HL-60/S4 treated with phorbol 12-myristate 13-acetate at 8.2 ng/mL for 4 days and 3 days (cell line): ENCODE measurements around the gene SLC26A4.

Experiments used
- in situ Hi-C: fragments of 300-500 bp; cut with MboI; formaldehyde crosslinking; loops from 2 replicates; pipeline ENCODE4 v1.15.0; 2022; ENCODE audit warnings: low sequenced_read_pairs

Gene SLC26A4

DNA sequence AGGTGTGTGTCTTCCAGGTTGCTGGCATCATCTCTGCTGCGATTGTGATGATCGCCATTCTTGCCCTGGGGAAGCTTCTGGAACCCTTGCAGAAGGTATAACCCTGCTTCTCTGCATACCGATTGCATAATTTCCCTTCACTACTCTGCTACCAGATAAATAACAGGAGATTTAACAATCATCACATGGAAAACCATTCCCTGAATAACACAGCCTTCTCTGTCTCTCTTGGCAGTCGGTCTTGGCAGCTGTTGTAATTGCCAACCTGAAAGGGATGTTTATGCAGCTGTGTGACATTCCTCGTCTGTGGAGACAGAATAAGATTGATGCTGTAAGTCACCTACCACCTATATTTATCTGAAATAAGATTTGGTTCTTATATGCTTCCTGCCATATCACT is 33.8 kb downstream of the SLC26A4 start:
- in situ Hi-C loops = no loop called here

DNA sequence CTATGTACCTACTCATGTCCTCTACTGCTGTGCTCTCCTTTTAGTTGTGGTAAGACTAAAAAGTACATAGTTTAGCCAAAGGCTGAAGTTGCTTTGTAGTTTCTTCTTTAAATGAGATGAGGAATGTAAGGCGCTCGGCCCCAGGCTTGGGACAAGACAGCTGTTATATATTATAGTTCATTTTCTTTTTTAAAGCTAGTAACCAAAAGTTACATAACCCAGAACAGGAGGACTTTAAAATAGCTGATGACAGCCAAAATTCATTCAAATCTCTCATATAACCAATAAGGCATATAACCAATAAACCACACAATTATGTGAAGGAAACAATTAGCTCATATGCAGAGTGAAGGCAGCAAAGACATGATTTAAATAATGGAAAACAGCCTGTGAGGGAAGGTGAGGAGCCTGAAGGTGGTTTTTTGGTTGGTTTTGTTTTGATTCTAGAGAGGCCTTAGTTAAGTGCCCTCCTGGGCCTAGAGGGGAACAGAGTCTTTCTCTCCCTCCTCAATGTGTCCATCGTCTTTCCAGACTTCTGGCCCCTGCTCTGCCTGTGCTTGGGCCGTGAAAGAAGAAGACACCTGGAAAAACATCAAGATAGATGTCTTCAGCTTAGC is 35.8 kb downstream of the SLC26A4 start:
- in situ Hi-C loops = no loop called here

DNA sequence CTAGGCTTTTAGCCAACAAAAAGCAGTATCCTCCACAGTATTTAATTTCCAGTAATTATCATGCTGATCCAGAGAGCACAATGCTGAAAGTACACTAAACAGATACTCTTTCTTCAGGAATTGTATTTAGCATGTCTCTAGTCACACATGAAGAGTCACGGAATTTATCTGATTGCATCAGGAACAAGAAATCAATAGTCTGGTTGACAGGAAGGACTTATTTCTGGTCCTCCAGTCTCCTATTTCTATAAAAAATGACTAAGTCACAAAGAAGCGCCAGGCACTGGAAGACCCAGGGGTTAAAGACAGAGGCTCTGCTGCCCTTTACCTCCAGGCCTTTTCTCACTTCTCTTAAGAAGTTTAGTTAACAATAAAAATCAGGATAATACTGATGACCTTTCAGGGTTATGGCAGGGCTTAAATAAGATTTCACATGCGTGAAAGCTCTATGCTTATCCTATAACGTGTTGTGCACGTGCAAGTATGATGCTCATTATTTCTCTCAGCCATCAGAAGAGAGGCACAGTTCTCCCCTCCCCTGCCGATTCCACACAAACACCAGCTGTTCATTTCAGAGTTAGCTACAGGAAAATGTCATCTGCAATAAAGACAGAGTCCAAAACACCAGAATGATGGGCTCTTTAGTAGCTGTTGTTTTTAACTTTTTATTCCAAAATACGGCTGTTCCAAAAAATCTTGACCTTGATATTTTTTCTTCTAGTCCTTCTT is 36.9 kb downstream of the SLC26A4 start:
- in situ Hi-C loops = no loop called here

DNA sequence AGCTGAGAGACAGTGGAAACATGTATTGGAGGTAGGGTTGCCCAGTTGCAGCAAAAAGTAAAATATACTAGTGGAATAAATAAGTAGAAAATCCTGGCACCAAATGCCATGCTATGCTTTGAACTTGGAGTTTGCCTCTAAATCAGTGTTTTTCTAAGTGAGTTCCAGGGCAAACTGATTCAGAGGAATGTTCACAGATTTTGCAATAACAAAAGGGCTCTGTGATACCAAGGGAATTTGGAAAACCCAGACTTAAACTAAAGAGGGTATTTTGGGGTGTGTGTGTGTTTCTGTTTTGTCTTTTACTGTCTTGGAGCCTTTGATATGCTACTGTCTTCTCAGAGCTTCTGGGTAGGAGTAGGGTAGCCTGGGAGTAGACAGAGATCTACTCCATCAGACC is 39.9 kb downstream of the SLC26A4 start:
- in situ Hi-C loops = no loop called here

DNA sequence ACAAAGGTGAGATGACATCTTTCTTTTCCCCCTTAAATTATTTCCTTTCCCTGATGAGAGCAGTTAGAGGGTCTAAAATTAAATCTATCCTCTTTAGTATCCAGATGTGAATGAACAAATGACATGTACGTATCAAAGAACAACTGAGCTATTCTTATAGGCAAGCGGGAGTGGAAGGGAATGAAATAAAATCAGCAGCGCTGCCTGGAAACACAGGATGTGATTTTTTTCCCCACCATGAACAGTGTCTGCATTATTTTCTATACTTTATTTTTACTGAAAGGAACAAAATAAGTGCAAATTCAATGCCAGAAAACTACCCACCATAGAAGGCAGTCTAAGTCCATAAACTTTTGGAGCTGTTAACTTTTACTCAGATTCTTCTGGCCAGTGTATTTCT is 40.6 kb downstream of the SLC26A4 start:
- in situ Hi-C loops = no loop called here

DNA sequence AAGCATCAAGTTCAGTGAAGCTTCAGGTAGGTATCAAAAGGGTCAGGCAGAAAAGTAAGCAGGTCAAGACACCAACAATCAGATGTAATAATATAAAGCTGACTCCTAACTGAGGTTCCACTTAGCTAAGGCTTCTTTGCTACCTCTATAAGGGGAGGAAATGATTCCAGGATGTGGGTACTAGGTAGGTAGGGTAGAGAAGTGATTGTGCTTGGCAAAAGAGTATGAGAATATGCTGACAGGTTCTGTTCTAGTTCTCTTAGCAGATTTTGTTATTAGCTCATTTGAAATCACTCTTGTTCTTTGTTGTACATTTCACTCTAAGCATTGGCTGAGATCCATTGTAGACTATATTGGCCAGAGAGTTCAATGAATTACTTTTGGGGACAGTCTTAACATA is 42.6 kb downstream of the SLC26A4 start:
- in situ Hi-C loops = no loop called here

DNA sequence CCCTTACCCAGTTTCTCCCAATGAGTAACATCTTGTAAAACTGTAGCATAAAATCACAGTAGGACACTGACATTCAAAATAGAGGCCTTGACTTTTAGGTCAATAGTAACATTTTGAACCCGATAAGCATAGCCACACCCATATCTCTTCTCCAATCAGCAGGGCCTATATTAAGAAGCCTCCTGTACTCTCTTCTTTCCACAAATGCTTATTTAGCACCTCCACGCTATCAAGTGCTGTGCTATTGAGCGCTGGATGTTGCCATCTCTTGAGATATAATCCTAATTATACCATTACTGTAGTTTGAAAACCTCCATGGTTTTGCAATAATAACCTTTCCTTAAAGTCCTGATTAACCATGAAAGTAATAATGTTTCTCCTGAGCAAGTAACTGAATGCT is 43.2 kb downstream of the SLC26A4 start:
- in situ Hi-C loops = no loop called here

DNA sequence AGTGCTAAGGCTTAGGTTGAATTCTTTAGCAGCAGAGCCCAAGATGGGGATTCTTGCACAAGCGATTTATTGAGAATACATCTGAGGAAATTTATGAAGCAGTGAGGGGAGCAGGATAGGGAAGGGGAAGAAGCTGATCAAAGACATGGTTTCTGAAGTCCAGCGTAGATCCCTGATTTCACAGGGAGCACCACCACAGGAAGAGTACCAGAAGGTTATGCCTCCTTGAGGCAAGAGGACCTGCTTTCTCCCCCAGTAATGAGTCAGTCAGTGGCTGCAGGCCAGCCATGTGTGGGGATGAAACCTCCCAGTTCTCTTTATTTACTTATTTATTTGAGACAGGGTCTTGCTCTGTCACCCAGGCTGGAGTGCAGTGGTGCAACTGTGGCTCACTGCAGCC is 48.3 kb downstream of the SLC26A4 start:
- in situ Hi-C loops = no loop called here

DNA sequence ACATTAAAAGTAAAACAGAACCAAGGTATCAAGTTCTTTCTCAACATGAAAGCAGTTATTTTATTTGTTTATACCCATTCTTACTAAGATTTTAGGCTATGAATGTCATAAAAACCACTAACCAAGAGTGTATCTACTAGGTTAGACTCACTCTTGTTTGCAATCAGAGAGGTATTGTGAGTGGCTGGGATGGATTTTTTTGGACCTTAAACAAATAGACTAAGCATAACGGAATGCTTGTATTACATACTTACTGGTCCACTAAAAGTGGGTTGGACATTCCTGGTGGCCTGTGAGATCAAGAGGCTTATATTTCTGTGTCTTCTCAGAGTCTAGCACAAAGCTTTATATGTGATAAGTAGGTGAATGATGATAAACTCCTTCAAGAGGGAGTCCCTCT is 50.7 kb downstream of the SLC26A4 start:
- in situ Hi-C loops = no loop called here

DNA sequence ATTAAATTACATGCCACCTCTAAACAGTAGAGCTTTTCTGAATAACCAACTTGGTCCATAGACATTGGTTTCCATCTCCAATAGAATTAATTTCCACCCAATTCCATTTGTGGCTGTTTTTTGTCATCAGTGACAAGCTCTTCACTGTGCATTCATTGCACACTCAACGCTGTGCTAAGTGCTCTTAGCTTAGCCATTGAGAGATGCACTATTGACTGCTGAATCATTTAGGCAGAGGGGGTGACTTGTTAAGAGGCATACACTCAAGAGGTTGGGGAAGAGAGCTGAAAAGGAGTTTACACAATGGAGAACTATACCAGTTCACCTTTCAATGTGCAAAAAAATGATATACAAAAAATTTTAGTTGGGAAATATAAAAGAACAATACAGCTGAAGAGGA is 51.4 kb downstream of the SLC26A4 start:
- in situ Hi-C loops = no loop called here

DNA sequence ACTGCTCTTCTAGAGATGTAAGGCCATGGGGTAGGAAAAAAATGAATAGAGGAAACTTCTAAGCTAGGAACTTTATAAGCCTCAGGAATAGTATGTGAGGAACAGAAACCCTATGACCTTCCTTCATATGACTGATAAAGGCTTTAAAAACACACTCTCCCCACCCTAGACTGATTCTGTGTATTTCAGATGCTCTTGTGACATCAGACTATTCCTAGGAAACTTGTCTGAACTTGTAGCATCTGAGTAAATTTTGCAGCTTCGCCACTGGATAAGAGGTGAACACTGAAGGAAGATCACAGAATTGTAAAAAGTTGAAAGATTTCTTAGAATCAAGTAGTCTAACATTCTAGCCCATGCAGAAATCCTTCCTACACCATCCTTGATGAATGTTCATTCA is 52.3 kb downstream of the SLC26A4 start:
- in situ Hi-C loops = no loop called here

DNA sequence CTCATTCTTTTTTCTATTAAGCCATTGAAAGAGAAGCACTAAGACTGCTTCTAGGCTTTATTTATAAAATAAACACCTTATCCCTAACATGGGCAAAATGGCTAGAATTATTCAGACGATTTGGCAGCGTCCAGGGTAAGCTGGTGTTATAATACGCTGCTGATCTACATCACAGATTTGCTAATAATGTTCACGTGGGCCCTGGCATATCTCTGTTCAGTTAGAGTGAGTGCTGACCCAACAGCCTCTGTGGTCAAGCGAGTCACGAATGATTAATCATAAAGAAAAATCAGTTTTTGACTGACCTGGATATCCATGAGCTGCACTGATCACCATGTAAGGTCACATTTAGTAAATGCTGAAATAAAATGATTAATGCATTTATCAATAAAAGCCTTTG is 54.9 kb downstream of the SLC26A4 start:
- in situ Hi-C loops = no loop called here

DNA sequence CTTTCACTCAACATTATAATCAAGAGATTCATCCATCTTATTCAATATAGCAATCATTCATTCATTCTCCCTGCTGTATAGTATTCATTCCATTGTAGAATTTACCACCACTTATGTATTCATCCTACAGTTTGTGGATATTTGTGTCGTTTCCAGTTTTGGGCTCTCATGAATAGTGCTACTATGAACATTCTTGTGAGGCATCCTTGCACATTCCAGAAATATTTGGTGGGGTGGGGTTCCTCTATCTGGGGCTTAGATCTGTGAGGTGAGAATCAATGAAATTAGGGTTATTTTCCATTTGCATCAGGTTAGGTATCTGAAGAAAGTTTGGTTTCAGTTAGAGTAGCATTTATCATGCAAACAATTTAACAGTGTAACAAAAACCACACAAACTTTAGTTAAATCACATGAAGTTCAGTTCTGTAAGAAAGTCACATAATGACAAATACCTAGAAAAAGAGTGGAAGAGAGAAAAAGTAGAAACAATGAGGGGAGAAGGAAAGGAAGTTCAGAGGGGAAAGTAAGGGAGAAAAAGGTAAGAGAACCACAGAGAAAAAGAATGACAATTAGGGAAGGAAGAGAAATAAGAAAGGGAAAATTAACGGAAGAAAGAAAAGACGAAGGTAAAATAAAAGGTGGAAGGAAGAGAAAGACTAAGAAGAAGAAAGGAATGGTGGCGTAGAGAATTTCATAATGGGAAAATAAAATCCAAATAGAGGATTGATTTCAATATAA is 58.0 kb downstream of the SLC26A4 start:
- in situ Hi-C loops = no loop called here

DNA sequence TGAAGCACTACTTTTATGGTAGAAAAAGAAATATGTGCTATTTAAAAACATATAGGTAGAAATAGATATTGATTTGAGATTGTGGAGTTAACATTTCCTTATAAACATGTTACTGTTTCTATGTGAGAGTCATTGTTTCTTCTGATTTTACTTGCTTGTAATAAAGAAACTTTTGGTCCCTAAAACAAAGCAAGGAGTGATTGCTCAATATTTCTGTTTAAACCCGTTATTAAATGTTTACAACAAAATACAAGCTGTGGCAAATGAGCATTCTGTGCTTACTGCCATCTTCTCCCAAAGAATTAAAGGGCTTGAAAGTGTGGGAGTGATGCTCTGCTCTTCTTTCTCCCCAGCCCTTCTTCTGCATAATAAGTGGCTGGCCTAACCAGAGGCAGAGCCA is 60.7 kb downstream of the SLC26A4 start:
- in situ Hi-C loops = no loop called here

DNA sequence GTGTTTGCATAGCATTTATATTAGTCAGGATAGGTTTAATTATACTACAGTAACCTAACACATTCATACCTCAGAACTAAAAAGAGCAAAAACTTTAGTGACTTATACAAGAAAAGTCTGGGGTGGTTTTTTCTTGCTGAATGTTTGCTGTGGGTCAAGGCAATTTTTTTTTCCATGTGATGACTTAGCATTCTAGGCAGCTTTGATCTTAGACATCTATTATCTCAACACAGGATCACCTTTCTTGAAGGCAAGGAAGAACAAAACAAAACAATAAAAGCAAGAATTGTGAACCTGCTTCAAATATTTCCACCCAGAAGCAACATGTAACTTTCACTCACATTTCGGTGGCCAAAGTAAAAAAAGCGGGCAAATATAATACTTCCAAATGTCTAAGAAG is 62.6 kb downstream of the SLC26A4 start:
- in situ Hi-C loops = no loop called here

DNA sequence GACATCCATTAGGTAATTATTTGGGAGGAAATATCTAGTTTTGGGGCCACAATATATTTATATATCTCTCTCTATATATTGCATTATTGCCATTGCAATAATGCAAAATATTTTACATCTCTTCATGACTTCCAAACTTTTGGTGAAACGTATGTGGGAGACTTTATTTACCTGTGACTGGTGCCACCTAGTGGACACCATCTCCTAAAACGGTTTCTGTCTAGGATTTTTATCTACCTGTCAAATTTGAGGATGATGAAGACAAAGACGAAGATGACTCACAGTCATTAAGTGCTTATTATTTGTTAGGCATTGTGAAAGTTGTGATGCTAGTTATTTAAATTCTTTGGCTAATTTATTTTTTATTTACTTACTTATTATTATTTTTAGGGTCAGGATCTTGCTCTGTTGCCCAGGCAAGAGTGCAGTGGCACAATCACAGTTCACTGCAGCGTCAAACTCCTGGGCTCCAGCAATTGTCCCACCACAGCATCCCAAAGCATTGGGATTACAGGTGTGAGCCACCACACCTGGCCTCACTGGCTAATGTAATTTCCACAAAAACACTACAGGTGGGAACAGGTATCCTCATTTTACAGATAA is 64.6 kb downstream of the SLC26A4 start:
- in situ Hi-C loops = no loop called here

DNA sequence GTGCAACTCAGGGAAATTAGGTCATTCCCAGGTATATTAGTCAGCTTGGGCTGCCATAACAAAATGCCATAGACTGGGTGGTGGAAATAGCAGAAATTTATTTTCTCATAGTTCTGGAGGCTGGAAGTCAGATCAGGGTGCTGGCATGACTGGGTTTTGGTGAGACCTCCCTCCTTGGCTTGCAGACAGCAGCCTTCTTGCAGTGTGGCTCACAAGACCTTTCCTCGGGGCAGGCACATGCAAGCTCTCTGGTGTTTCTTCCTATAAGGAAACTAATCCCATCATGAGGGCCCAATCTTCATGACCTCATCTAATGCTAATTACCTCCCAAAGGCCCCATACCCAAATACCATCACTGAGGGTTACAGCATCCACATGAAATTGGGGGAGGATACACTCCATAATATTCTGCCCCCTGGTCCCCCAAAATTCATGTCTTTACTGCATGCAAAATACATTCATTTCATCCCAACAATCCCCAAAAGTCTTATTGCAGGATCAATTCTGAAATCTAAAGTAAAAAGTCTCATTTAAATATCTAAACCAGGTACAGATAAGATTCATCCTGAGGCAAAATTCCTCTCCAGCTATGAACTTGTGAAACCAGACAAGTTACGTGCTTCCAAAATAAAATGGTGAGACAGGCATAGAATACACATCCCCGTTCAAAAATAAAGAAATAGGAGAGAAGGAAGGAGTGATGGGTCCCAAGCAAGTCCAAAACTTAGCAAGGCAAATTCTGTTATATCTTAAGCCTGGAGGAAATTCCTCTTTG is 65.9 kb downstream of the SLC26A4 start:
- in situ Hi-C loops = no loop called here

DNA sequence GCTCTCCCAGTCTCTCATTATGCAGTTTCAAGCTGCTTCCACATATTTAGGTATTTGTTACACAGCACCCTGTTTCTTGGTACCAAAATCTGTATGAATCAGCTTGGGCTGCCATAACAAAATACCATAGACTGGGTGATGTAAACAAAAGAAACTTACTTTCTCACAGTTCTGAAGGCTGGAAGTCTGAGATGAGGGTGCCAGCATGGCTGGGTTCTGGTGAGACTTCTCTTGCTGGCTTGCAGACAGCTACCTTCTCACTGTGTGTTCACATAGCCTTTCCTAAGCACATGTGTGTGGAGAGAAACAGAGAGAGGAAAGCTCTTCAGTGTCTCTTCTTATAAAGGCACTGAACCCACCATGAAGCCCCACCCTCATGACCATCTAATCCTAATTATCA is 67.6 kb downstream of the SLC26A4 start:
- in situ Hi-C loops = no loop called here

DNA sequence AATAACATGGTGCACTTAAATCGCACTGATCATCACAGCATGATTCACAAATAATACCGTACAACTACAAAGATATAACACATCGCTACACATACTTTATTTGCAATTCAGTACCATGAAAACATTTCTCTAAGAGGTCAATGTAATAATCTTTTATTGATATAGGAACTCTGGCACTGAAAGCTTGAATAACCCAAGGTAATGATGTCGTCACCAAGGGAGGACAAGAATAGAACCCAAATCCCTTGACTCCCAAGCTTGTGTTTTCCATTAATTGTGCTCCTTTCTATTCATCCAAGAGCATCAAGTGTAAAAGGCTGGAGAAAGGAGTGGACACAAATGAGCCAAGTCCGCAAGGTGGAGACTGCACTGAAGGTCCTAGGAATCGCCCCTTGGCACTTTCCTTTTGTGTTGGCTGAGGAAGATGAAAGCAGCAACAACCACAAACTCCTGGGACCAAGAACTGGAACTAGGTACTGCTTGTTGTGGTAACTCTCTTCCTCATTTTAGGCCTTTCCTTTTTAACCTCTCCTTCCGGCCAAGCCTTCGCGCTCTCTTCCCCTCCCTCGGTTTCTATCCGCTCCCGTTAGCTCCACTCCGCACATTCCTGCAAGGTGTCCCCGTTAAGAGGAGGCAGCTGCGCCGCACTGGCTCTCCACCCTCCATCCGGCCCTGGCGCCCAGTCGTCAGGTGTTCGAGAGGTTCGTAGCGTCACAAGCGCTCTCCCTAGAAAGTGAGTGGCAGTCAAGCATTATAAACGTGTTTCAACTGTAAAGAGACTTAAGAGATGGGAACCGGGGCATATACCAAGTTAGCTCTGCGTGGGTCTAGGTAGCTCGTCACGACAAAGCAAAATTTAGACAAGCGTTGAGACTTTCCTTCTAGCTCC is 82.3 kb downstream of the SLC26A4 start:
- in situ Hi-C loops = no loop called here
